ENCODE data around the gene CYP26A1.

The CYP26A1 gene

DNA sequence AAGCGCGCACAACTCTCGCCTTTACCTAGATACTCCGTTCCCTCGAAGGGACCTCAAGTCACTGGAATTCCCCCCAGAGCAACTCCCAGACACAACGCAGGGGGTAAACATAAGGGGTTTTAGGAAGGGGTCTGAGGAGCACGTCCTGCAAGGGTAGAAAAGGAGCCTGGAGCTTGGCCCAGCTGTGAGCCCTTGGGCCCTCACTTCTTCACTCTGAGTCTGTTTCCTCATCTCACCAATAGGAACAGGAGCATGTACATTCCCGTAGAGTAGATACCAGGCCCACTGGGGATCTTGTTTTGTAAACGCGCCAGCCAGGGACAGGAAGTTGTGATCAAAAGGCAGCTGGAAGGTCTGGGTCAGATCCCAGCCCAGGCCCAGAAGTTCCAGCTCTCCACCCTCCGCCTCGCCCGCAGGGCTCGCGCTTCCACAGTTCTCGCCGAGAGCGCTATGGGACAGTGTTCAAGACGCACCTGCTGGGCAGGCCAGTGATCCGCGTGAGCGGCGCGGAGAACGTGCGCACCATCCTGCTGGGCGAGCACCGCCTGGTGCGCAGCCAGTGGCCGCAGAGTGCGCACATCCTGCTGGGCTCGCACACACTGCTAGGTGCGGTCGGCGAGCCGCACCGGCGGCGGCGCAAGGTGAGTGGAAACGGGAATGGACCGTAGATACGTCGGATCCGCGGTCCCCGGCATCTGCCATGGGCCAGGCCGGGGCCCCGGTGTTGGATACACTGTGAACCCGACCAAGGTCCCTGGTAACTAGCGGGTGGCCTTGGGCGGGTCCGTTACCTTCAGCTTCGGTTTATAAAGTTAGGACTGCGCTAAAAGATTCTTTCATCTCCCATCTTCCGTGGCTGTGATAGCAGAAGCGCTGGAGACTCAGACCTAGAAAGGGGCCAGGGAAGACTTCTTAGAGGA, 11.8 kb upstream of the CYP26A1 start:
- Histone ChIP-seq H3K9me3 (ENCODE audit: control insufficient read depth, insufficient read depth, low read length) (no peaks in the 10 kb centered on the region; the same call in 1 of the 2 replicates), H3K9ac (ENCODE audit: low read depth, low read length) (peak overlapping the region; percentile 53; the same call in 1 of the 2 replicates), H3K36me3 (ENCODE audit: insufficient read depth, low read length) (no peaks in the 10 kb centered on the region), H3K4me1 (ENCODE audit: insufficient read depth, low read length) (no peaks in the 10 kb centered on the region)

DNA sequence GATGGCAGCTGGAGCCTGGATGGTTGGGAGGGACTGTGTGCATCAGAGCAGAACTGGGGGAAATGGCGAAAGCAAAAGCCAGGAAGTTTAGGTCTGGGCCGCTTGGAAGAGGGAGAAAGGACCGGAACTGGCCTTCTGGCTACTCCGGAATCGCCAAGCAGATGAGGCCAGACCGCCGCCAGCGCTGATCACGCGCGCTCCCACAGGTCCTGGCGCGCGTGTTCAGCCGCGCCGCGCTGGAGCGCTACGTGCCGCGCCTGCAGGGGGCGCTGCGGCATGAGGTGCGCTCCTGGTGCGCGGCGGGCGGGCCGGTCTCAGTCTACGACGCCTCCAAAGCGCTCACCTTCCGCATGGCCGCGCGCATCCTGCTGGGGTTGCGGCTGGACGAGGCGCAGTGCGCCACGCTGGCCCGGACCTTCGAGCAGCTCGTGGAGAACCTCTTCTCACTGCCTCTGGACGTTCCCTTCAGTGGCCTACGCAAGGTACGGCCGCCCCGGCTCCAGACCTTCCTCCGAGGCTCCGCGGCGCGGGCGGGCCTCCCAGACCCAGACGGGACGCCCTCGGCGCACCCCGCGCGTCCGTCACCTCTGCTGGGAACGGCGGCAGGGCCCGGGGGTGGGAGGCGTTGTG, 11.1 kb upstream of the CYP26A1 start:
- H3K36me3 ChIP-seq (ENCODE audit: insufficient read depth, low read length) = no peaks in the 10 kb centered on the region
- no peaks in the 10 kb centered on the region; the same call in 1 of the 2 replicates for H3K9me3 ChIP-seq (ENCODE audit: control insufficient read depth, insufficient read depth, low read length)
- H3K4me1 ChIP-seq (ENCODE audit: insufficient read depth, low read length) = no peaks in the 10 kb centered on the region
- H3K9ac ChIP-seq (ENCODE audit: low read depth, low read length) = peak overlapping the region; percentile 53

DNA sequence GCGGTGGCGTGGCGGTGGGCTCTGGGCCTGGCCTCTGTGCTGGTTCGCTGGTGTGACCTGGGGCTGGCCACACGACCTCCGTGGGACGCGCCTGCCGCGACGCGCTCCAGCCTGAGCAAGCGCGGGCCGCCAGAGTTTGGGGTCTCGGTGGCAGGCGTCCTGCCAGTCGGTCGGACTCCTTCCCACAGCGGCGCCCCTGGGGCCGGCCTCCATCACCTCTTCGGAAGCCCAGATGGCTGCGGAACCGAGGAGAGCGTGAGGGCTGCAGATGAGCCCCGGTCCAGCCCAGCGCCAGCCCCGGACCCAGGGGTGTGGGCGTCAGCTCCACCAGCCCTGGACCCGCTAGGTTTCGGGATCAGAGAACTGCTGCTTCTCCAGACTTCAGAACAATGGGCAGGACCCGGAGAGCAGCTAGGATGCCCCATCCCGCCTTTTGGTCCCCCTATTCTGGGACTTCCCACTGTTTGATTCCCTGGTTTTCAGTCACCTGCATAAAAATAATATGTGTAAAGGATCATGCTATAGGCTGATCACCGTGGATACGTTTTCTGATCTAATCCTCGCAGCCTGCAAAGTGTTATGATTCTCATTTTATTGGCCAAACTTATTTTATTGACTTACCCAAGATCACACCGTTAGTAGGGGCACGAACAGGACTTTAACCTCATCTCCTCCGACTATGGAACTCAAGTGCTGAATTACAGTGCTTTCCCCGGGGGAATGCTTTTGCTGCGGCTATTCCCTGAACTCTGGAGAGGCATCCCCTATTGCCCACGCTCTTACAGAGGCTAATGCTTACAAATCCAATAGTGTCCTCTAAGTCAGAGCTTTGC, 10.3 kb upstream of the CYP26A1 start:
- Histone ChIP-seq H3K4me1 (ENCODE audit: insufficient read depth, low read length) (no peaks in the 10 kb centered on the region), H3K9ac (ENCODE audit: low read depth, low read length) (peak overlapping the region; percentile 53; the same call in 1 of the 2 replicates), H3K36me3 (ENCODE audit: insufficient read depth, low read length) (no peaks in the 10 kb centered on the region), H3K9me3 (ENCODE audit: control insufficient read depth, insufficient read depth, low read length) (no peaks in the 10 kb centered on the region; the same call in 1 of the 2 replicates)

DNA sequence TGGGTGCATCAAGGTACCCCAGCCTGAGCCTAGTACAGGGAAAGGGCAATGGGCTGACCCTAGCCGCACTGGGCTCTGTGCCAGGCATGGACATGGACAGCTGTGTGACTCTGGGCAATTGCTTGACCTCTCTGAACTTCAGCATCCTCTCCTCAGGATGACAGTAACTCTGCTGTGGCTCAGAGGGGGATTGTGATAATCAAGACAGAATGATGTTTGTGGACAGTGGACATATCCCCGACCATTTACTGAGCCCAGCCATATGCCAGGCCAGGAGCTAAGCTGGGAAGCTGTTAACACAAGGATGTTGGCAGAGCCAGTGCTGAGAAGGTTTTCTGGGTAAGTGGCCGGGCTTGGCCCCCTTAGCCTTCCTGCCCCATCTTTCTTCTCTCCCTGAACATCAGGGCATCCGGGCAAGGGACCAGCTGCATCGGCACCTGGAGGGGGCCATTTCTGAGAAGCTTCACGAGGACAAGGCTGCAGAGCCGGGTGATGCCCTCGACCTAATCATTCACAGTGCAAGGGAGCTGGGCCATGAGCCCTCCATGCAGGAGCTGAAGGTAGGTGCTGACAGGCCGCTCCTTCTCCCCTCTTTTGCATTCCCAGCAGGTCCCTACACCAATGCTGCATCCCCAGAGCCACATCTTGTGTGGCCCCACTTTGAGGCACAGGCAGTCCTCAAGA, 9.6 kb upstream of the CYP26A1 start:
- Histone ChIP-seq H3K36me3 (ENCODE audit: insufficient read depth, low read length) (no peaks in the 10 kb centered on the region), H3K9me3 (ENCODE audit: control insufficient read depth, insufficient read depth, low read length) (no peaks in the 10 kb centered on the region; the same call in 1 of the 2 replicates), H3K4me1 (ENCODE audit: insufficient read depth, low read length) (no peaks in the 10 kb centered on the region), H3K9ac (ENCODE audit: low read depth, low read length) (no peak overlapping the region)

DNA sequence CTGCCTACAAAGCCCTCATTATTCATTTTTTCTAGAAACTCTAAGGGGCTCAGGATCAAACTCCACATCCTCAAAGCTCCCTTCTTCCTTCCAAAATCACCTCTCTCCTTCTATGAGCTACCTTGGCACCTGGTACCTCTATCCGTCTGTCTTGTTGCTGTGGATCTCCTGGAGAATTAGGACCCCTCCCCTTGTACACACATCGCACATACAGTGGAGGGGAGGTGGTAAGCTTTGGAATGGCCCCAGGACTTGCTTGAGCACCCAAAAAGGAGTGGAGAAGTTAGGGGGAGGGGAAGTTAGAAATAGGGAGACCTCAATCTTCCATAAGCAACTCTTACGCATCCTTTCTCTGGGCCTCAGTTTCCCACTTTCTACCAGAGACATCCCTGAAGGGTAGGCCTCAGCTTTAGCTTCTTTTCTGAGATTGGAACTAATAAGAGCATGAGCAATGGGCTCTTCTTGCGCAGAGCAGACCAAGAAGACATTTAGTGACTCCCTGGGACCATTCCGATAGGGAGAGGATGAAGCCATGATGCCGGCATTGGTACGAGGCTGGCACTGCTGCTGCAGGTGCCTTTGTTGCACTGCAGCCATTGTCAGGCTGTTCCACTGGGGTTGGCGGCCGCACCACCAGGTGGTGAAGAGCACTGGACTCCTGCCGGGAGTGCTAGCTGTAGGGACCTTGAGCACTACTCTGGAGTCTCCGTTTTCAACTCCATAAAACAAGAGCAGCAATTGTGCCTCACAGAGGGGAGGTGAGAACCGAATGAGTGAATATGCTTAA, 8.6 kb upstream of the CYP26A1 start:
- Histone ChIP-seq H3K36me3 (ENCODE audit: insufficient read depth, low read length) (no peaks in the 10 kb centered on the region), H3K4me1 (ENCODE audit: insufficient read depth, low read length) (no peaks in the 10 kb centered on the region), H3K9me3 (ENCODE audit: control insufficient read depth, insufficient read depth, low read length) (no peaks in the 10 kb centered on the region; the same call in 1 of the 2 replicates), H3K9ac (ENCODE audit: low read depth, low read length) (peak overlapping the region; percentile 54; the same call in 1 of the 2 replicates)

DNA sequence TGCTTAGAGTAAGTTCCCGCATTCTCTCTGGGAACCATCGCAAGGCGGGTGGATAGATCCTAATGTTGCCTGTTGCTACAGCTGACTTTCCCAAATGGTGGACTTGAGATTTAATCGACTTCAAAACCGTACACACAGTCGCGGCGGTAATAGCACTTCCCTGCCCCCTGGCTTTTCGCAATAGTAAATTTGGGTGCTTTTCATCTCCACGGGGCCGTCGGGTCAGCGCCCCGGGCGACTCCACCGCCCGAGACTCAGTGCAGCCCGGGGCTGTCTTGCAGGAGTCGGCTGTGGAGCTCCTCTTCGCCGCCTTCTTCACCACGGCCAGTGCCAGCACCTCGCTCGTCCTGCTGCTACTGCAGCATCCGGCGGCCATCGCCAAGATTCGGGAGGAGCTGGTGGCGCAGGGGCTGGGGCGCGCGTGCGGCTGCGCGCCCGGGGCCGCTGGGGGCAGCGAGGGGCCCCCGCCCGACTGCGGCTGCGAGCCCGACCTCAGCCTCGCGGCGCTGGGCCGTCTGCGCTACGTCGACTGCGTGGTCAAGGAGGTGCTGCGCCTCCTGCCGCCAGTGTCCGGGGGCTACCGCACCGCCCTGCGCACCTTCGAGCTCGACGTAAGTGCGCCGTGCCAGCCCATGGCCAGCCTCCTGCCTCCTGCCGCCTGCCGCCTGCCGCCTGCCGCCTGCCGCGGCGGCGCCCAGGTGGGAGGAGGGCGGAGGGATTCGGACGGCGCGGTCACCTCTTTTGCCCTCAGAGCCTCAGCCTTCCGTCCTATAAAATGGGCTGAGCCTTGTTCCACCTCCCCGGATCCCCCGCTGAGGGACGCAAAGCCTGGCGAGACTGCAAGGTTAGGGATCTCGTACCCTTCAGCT, 7.8 kb upstream of the CYP26A1 start:
- Histone ChIP-seq H3K9me3 (ENCODE audit: control insufficient read depth, insufficient read depth, low read length) (no peaks in the 10 kb centered on the region; the same call in 1 of the 2 replicates), H3K4me1 (ENCODE audit: insufficient read depth, low read length) (no peaks in the 10 kb centered on the region), H3K36me3 (ENCODE audit: insufficient read depth, low read length) (no peaks in the 10 kb centered on the region), H3K9ac (ENCODE audit: low read depth, low read length) (peak overlapping the region; percentile 54)

DNA sequence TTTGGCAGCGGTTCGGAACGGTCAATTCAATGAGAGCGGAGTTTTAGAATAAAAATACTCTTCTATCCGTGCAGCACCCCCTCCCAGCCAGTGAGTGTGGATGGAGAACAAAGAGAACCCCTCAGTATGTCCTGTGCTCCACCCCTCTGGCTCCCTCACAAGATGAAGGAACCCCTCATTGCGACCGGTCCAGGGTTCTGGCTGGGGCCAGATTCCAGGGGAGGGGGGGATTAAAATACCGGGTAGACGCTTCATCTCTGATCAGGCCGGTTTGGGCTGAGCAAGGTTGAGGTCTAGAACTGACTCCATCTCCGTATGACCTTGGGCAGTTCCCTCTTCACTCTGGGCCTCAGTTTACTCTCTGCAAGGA, 7.2 kb upstream of the CYP26A1 start:
- Histone ChIP-seq H3K36me3 (ENCODE audit: insufficient read depth, low read length) (no peaks in the 10 kb centered on the region), H3K9me3 (ENCODE audit: control insufficient read depth, insufficient read depth, low read length) (no peaks in the 10 kb centered on the region; the same call in 1 of the 2 replicates), H3K9ac (ENCODE audit: low read depth, low read length) (no peak overlapping the region), H3K4me1 (ENCODE audit: insufficient read depth, low read length) (no peaks in the 10 kb centered on the region)

DNA sequence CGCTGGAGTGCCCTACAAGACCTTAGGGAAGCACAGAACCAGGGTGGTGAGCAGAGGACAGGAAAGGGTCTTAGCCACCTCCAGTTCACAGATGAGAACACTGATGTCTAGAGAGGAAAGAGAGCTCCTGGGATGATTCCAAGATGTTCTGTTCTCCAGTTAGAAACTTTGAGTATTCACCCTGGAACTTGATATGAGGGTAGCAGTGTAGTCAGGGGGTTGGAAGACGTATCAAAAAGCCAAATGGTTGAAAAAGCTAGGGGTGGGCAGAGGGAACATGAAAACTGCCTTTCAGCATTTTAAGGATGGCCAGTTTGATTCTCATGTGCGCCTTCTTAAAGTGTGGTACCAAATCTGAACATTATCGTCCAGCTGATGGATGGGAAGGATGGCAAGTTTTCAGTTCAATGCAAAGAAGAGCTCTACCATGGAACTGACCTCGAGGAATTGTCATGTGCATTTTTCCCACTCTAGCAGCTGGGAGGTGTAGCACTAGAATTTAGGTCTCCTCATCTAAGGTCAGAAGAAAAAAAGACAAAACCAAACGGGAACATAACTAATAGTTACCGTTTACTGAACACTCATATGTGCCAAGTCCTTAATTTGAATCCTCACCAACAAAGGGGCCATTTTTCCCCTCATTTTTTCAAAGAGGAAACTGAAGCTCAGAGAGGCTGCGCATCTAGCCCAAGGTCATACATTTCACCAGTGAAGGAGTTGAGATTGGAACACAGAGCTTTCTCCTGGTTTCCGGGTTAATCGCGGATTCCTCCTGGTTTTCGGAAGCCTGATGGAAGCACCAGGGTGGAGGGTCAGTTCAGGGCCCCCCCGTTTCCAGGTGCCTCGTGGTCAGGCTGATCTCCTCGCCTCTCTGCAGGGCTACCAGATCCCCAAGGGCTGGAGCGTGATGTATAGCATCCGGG, 6.0 kb upstream of the CYP26A1 start:
- H3K9ac ChIP-seq (ENCODE audit: low read depth, low read length) = peak overlapping the region; percentile 40; the same call in 1 of the 2 replicates
- H3K4me1 ChIP-seq (ENCODE audit: insufficient read depth, low read length) = no peaks in the 10 kb centered on the region

DNA sequence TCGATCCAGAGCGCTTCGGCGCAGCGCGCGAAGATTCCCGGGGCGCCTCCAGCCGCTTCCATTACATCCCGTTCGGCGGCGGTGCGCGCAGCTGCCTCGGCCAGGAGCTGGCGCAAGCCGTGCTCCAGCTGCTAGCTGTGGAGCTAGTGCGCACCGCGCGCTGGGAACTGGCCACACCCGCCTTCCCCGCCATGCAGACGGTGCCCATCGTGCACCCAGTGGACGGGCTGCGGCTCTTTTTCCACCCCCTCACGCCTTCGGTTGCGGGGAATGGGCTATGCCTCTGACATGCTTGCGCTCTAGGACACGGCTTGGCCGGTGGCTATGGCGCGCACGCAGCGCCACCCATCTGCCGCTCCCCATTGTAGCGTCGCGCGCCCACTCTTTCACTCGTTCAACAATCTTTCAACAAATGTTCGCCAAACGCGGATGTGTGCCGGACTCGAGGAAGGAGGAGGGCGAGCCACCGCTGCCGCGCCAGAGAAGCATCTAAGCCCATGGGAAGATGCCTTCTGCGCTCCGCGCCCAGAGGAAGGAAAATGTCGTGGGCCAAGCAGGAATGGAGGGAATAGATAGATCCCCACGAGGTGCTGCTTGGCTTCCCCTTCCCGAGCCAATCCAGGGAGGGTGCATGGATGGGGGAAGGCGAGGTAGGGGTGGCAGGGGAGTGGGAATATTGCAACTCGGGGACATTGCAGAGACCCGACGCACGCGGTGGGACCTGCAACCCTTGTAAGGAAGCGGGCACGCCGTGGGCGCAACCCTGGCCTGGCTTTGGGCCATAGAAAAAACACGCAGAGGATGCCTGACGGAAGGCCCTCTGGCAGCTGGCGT, 5.1 kb upstream of the CYP26A1 start:
- Histone ChIP-seq H3K9ac (ENCODE audit: low read depth, low read length) (peak overlapping the region; percentile 40; the same call in 1 of the 2 replicates), H3K9me3 (ENCODE audit: control insufficient read depth, insufficient read depth, low read length) (no peaks in the 10 kb centered on the region; the same call in 1 of the 2 replicates), H3K36me3 (ENCODE audit: insufficient read depth, low read length) (no peaks in the 10 kb centered on the region), H3K4me1 (ENCODE audit: insufficient read depth, low read length) (no peaks in the 10 kb centered on the region)

More for the DNA sequence above, 6.0 kb upstream of the CYP26A1 start:
- Histone ChIP-seq H3K36me3 (ENCODE audit: insufficient read depth, low read length) (no peaks in the 10 kb centered on the region), H3K9me3 (ENCODE audit: control insufficient read depth, insufficient read depth, low read length) (no peaks in the 10 kb centered on the region; the same call in 1 of the 2 replicates)

DNA sequence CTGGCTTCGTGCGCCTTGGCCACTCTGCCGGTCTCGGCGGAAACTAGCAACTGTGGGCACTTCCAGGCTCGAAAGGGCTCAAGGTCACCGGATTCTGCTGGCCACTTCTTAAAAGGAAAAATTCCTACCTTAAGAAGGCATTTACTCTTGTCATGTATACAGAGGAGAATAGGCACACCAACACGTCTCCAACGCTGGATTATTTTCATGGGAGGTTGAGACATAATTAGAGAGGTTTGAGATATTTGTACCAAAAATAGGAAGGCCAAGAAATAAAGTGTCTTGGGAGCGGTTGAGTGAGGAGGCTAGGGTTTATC, 4.5 kb upstream of the CYP26A1 start:
- Histone ChIP-seq H3K9me3 (ENCODE audit: control insufficient read depth, insufficient read depth, low read length) (no peaks in the 10 kb centered on the region; the same call in 1 of the 2 replicates), H3K9ac (ENCODE audit: low read depth, low read length) (no peak overlapping the region; the same call in 1 of the 2 replicates), H3K4me1 (ENCODE audit: insufficient read depth, low read length) (no peaks in the 10 kb centered on the region), H3K36me3 (ENCODE audit: insufficient read depth, low read length) (no peaks in the 10 kb centered on the region)

Measured in ES-I3 (cell line).